ENCODE results near the gene SPRYD4. TPM values are rescaled to one million over a fixed set of nuclear protein-coding genes. Genes with fewer than 3 reads are reported as not detected.

Gene SPRYD4
- total RNA-seq, 2 donors from 2014 or later: 2.3 to 5.8 TPM

DNA sequence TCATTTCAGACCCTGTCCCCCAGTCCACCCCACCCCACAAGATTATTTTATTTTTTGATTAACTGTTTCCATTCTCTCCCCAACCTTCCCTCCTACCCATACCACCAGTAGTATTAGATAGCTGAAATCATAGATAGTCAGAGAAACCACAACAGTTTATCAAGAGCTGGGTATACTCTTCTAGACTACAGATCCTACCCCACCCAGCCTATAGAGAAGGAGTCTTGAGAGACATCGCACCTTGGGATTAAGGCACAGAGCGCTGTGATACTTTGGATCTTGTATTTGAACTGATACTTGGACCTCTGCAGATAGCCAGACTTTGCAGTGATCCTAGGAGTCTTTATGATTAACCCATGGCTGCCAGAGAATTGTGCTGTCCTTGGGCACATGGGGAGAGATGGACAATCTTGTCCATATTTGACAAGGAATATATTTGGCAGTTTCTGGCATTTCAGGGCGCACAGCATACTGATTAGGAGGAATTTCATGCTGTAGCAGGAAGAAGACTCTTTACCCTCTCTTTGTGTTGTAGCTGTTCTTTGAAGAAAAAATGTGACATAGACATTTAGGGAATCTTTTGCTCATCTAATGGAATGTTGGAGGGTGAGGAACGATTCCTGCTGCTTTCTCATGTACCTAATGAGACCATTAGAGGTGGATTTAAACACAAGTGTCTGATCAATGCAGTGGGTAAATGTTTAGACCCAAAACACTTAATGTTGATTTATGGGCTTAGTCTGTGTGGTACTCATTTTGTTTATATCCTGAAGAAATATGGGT lies 54.2 kb downstream of the SPRYD4 start:
- Histone ChIP-seq H3K27ac (peak overlapping the region; percentile 68 to 92), H3K9me3 (no peaks in the 10 kb centered on the region), H3K36me3 (no peaks in the 10 kb centered on the region), H3K4me3 (peak overlapping the region; percentile 79), H3K4me1 (ENCODE audit: control insufficient read depth in 1 of 2, low read depth in 2 of 2) (peaks cover 33 to 57% of the 10 kb centered on the region in 2 donors), H3K27me3 (replicated peaks; ENCODE audit: insufficient read depth) (no peaks in the 10 kb centered on the region)
- DNase-seq (ENCODE audit: low spot score) (no peak), ATAC-seq (ENCODE audit: insufficient number of reproducible peaks, low FRiP score, low read depth) (no peak)
- TF ChIP-seq, protein P1, sequence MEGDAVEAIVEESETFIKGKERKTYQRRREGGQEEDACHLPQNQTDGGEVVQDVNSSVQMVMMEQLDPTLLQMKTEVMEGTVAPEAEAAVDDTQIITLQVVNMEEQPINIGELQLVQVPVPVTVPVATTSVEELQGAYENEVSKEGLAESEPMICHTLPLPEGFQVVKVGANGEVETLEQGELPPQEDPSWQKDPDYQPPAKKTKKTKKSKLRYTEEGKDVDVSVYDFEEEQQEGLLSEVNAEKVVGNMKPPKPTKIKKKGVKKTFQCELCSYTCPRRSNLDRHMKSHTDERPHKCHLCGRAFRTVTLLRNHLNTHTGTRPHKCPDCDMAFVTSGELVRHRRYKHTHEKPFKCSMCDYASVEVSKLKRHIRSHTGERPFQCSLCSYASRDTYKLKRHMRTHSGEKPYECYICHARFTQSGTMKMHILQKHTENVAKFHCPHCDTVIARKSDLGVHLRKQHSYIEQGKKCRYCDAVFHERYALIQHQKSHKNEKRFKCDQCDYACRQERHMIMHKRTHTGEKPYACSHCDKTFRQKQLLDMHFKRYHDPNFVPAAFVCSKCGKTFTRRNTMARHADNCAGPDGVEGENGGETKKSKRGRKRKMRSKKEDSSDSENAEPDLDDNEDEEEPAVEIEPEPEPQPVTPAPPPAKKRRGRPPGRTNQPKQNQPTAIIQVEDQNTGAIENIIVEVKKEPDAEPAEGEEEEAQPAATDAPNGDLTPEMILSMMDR (IDR thresholded peaks at IDR 0.05): no peak

DNA sequence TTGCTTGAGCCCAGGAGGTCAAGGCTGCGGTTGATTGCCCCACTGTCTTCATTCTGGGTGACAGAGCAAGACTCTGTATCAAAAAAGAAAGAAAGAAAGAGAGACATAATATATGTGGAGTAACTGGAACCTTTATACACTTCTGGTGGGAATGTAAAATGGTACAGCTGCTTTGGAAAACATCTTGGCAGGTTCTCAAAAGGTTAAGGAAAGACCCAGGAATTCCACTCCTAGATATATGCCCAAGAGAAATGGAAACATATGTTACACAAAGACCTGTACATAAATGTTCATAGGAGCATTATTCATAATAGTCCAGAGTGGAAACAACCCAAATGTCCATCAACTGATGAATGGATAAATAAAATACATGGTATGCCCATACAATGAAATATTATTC lies 60.5 kb downstream of the SPRYD4 start:
- DNase-seq (ENCODE audit: low spot score): no peak
- ATAC-seq (ENCODE audit: insufficient number of reproducible peaks, low FRiP score, low read depth): no peak
- TF ChIP-seq, protein P1 (IDR thresholded peaks at IDR 0.05): no peak
- Histone ChIP-seq H3K27ac (peak overlapping the region; percentile 14 to 20), H3K36me3 (no peaks in the 10 kb centered on the region), H3K27me3 (replicated peaks; ENCODE audit: insufficient read depth) (no peaks in the 10 kb centered on the region), H3K9me3 (no peaks in the 10 kb centered on the region), H3K4me1 (ENCODE audit: control insufficient read depth in 1 of 2, low read depth in 2 of 2) (peaks cover 16 to 47% of the 10 kb centered on the region in 2 donors), H3K4me3 (no peak overlapping the region)

Other genes starting within 250 kb of the SPRYD4 start
- 10 to 100 TPM; 66.6 to 76.5 TPM for gene RNF41, start 246.7 kb upstream of the SPRYD4 start, total RNA-seq
- gene NABP2, start 244.2 kb upstream of the SPRYD4 start, total RNA-seq: 10 to 100 TPM in 1 of 2 donors, 1 to 10 TPM in 1; 8.7 to 17.2 TPM
- not detected for gene SLC39A5, start 238.5 kb upstream of the SPRYD4 start, total RNA-seq
- 10 to 100 TPM; 30.9 to 36.3 TPM for gene ANKRD52, start 210.2 kb upstream of the SPRYD4 start, total RNA-seq
- 10 to 100 TPM; 14.6 to 26.3 TPM for gene COQ10A, start 201.6 kb upstream of the SPRYD4 start, total RNA-seq
- gene CS, start 168.2 kb upstream of the SPRYD4 start, total RNA-seq: 100 to 1,000 TPM; 120 to 143 TPM
- 10 to 100 TPM; 72.0 to 85.1 TPM for gene CNPY2, start 152.6 kb upstream of the SPRYD4 start, total RNA-seq
- gene PAN2, start 134.6 kb upstream of the SPRYD4 start, total RNA-seq: 10 to 100 TPM; 39.8 to 42.7 TPM
- gene IL23A, start 129.7 kb upstream of the SPRYD4 start, total RNA-seq: not detected
- 100 to 1,000 TPM; 161 to 192 TPM for gene STAT2, start 108.5 kb upstream of the SPRYD4 start, total RNA-seq
- not detected for gene APOF, start 105.7 kb upstream of the SPRYD4 start, total RNA-seq
- gene TIMELESS, start 19.2 kb upstream of the SPRYD4 start, total RNA-seq: 1 to 10 TPM; 3.0 to 4.4 TPM
- not detected for gene MIP, start 13.9 kb upstream of the SPRYD4 start, total RNA-seq
- under 1 TPM in 1 of 2 donors, not detected in 1; 0.85 TPM for gene GLS2, start 19.6 kb downstream of the SPRYD4 start, total RNA-seq
- 10 to 100 TPM; 33.4 to 40.2 TPM for gene RBMS2, start 53.2 kb downstream of the SPRYD4 start, total RNA-seq
- gene BAZ2A, start 161.7 kb downstream of the SPRYD4 start, total RNA-seq: 100 to 1,000 TPM in 1 of 2 donors, 10 to 100 TPM in 1; 84.5 to 172 TPM
- 100 to 1,000 TPM; 198 to 226 TPM for gene ATP5F1B, start 177.4 kb downstream of the SPRYD4 start, total RNA-seq
- 10 to 100 TPM; 70.4 to 97.6 TPM for gene PTGES3, start 219.7 kb downstream of the SPRYD4 start, total RNA-seq